K562 treated with DMSO at 1 percent for 4 hours (cell line): ENCODE measurements around the gene PDZRN3. TPM values are rescaled to one million over a fixed set of nuclear protein-coding genes. Genes with fewer than 3 reads are reported as not detected.

Experiments used
- total RNA-seq: library from RNA; unstranded; fragments of 300-600 nt; gene quantifications from 2 replicates; pipeline ENCODE4 v1.2.3, GENCODE V29; 2022; ENCODE audit not compliant: insufficient read depth

Gene PDZRN3
- total RNA-seq: not detected in 2 replicates

DNA sequence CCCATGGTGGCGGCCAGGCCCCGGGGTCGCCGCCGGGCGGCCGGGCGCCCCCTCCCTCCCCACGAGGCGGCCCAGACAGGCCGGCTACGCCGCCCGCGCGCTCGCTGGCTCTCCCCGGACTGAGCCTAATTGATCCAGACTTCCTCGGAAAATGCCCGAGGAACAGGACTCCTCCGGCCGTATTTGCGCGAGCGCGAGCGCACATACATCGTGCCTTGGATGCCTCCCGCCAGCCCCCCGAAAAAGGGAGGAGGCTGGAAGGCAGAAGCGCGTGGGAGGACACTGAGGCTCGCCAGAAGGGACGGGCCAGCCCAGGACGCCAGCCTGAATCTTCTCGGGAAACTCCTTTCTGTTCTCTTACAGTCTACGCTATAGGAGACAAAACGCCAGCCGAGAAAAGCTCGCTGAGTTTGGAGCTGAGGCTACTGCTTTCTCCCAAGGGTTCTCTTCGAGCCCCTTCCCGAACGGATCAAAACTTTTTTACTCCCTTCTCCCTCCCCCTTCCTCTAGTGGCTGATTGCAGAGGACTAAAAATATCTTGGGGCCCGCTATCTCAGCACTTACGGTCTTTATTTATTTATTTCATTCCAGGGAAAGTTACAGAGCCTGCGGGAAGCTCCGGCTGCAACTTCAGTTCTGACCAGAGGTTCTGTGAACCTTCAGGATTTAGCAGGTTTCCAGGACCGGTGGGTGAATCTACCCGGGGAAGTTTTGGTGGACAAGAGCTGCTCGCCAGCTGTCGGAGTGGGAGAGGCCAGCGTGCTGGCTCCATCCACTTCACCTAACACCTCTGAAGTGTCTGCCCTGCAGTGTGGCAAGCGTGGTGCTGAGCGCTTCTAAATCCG lies at the start of gene PDZRN3:
Gene PDZRN3 (minus strand): TSS at position 121 of the 845 bp plus-strand sequence.

